ENCODE data around the gene PRKAB2. TPM values are rescaled to one million over a fixed set of nuclear protein-coding genes. Genes with fewer than 3 reads are reported as not detected.
"Not testable (repeated sequence)": the region's sequence is repeated elsewhere in the genome, so short reads cannot be mapped to it uniquely, and the experiment has no call there.

PRKAB2 gene
- total and polyA plus RNA-seq, 9 donors, result 7.8 to 19.6 (median 13.4) TPM

GRCh38 chr1:147204080-147204479 lies 31.8 kb upstream of the PRKAB2 start:
- no peak for TF ChIP-seq CTCF (IDR thresholded peaks at IDR 0.05)
- TF ChIP-seq EP300 (IDR thresholded peaks at IDR 0.05), result no peak
- no peak for TF ChIP-seq POLR2A (IDR thresholded peaks at IDR 0.05)
- Histone ChIP-seq H3K9me3 (no peaks in the 10 kb centered on the region), H3K4me3 (no peak overlapping the region), H3K36me3 (no peaks in the 10 kb centered on the region), H3K27ac (no peak overlapping the region), H3K4me1 (ENCODE audit: insufficient read depth) (no peaks in the 10 kb centered on the region), H3K27me3 (no peaks in the 10 kb centered on the region)
- DNase-seq, result no peak
- WGBS, 3 donors, result 91 to 97% (median 94%) methylated on average over 3 of the region's 3 CpGs
- intact Hi-C loops (cut with DNase I), result no loop called here

GRCh38 chr1:147202576-147202975 lies 30.3 kb upstream of the PRKAB2 start:
- no peak for TF ChIP-seq EP300 (IDR thresholded peaks at IDR 0.05)
- TF ChIP-seq CTCF (IDR thresholded peaks at IDR 0.05), result no peak
- no peak for TF ChIP-seq POLR2A (IDR thresholded peaks at IDR 0.05)
- no peaks in the 10 kb centered on the region for H3K4me1 ChIP-seq (ENCODE audit: insufficient read depth)
- intact Hi-C loops (cut with DNase I), result no loop called here
- no peak overlapping the region for H3K4me3 ChIP-seq
- H3K9me3 ChIP-seq, result no peaks in the 10 kb centered on the region
- no peak overlapping the region for H3K27ac ChIP-seq
- DNase-seq, result no peak
- H3K36me3 ChIP-seq, result no peaks in the 10 kb centered on the region
- WGBS, 3 donors, result 61 to 64% (median 63%) methylated on average over 2 of the region's 2 CpGs
- H3K27me3 ChIP-seq, result no peaks in the 10 kb centered on the region

GRCh38 chr1:147201786-147202185 lies 29.5 kb upstream of the PRKAB2 start:
- Histone ChIP-seq H3K4me1 (ENCODE audit: insufficient read depth) (no peaks in the 10 kb centered on the region), H3K36me3 (no peaks in the 10 kb centered on the region), H3K9me3 (no peaks in the 10 kb centered on the region), H3K27ac (no peak overlapping the region), H3K27me3 (no peaks in the 10 kb centered on the region), H3K4me3 (no peak overlapping the region)
- WGBS, 3 donors, result 63 to 83% (median 75%) methylated on average over 1 of the region's 1 CpG
- intact Hi-C loops (cut with DNase I), result no loop called here
- TF ChIP-seq CTCF (IDR thresholded peaks at IDR 0.05) (no peak), EP300 (IDR thresholded peaks at IDR 0.05) (no peak), POLR2A (IDR thresholded peaks at IDR 0.05) (no peak)
- DNase-seq, result no peak

GRCh38 chr1:147201276-147201675 lies 29.0 kb upstream of the PRKAB2 start:
- Histone ChIP-seq H3K9me3 (no peaks in the 10 kb centered on the region), H3K27ac (no peak overlapping the region), H3K27me3 (no peaks in the 10 kb centered on the region), H3K36me3 (no peaks in the 10 kb centered on the region), H3K4me3 (no peak overlapping the region), H3K4me1 (ENCODE audit: insufficient read depth) (no peaks in the 10 kb centered on the region)
- intact Hi-C loops (cut with DNase I), result no loop called here
- 85 to 89% (median 86%) methylated on average over 4 of the region's 4 CpGs for WGBS, 3 donors
- no peak for DNase-seq
- TF ChIP-seq POLR2A (IDR thresholded peaks at IDR 0.05) (no peak), CTCF (IDR thresholded peaks at IDR 0.05) (no peak)

- DNase-seq; H3K4me1 ChIP-seq (ENCODE audit: insufficient read depth); H3K4me3 ChIP-seq; H3K27me3 ChIP-seq; H3K36me3 ChIP-seq; H3K27ac ChIP-seq; H3K9me3 ChIP-seq; intact Hi-C loops (cut with DNase I): not testable (repeated sequence)
- 74 to 91% (median 86%) methylated on average over 3 of the region's 3 CpGs for WGBS, 3 donors
Observed at GRCh38 chr1:147197324-147197723, 25.1 kb upstream of the PRKAB2 start.
